Cortex of kidney (tissue), 1 donor: ENCODE results near the gene NUDT22.

Source experiments
- DNase-seq: peaks from one replicate; lab custom pipeline; 2025; lab: John Stamatoyannopoulos, UW

Gene NUDT22

GRCh38 chr11:64206457-64207255, 19.4 kb upstream of the NUDT22 start, which contains the start of gene FERMT3:
FERMT3 (plus strand) TSS chr11:64206721; CDS start chr11:64207365, 644 bp downstream.
- no peak for DNase-seq

GRCh38 chr11:64207256-64208085, 18.6 kb upstream of the NUDT22 start:
- DNase-seq = no peak

GRCh38 chr11:64208086-64208795, 17.8 kb upstream of the NUDT22 start:
- DNase-seq = no peak

GRCh38 chr11:64208796-64209562, 17.1 kb upstream of the NUDT22 start:
- DNase-seq = no peak

GRCh38 chr11:64209563-64209843, 16.6 kb upstream of the NUDT22 start:
- DNase-seq = no peak

- DNase-seq = no peak
Measured at GRCh38 chr11:64210301-64211020, 15.6 kb upstream of the NUDT22 start.

GRCh38 chr11:64211181-64211872, 14.7 kb upstream of the NUDT22 start:
- DNase-seq = no peak

- DNase-seq = no peak
Measured at GRCh38 chr11:64216879-64217278, 9.2 kb upstream of the NUDT22 start.

- DNase-seq = no peak
Measured at GRCh38 chr11:64218628-64219353, 7.3 kb upstream of the NUDT22 start.

GRCh38 chr11:64219354-64219684, 6.8 kb upstream of the NUDT22 start:
- no peak for DNase-seq

GRCh38 chr11:64219755-64220154, 6.3 kb upstream of the NUDT22 start:
- no peak for DNase-seq

- no peak for DNase-seq
Measured at GRCh38 chr11:64220271-64220670, 5.8 kb upstream of the NUDT22 start.

GRCh38 chr11:64220798-64221197, 5.3 kb upstream of the NUDT22 start:
- DNase-seq = no peak

GRCh38 chr11:64222651-64223000, 3.4 kb upstream of the NUDT22 start:
- DNase-seq = no peak

GRCh38 chr11:64223001-64223651, 2.9 kb upstream of the NUDT22 start:
- no peak for DNase-seq

- DNase-seq = no peak
Measured at GRCh38 chr11:64224151-64224890, 1.8 kb upstream of the NUDT22 start.

- no peak for DNase-seq
Measured at GRCh38 chr11:64224891-64225607, 1.0 kb upstream of the NUDT22 start.

- no peak for DNase-seq
Measured at GRCh38 chr11:64226507-64227051, 505 bp downstream of the NUDT22 start.
